Measurements from ENCODE around the gene TNFSF10. TPM values are rescaled to one million over a fixed set of nuclear protein-coding genes. Genes with fewer than 3 reads are reported as not detected.
"Not testable (repeated sequence)": the region's sequence is repeated elsewhere in the genome, so short reads cannot be mapped to it uniquely, and the experiment has no call there.

The TNFSF10 gene
- total and polyA plus RNA-seq, 2 experiments from 2014 or later, result 13.0 to 21.3 TPM

GRCh38 chr3:172527306-172527705 is 4.1 kb upstream of the TNFSF10 start:
- no peaks in the 10 kb centered on the region for H3K79me2 ChIP-seq
- no peaks in the 10 kb centered on the region for H3K9me3 ChIP-seq (ENCODE audit: low read depth)
- no peak overlapping the region for H3K4me3 ChIP-seq
- no peaks in the 10 kb centered on the region for H3K9me2 ChIP-seq (replicated peaks; ENCODE audit: insufficient read depth)
- no peaks in the 10 kb centered on the region for H3K27me3 ChIP-seq
- TF ChIP-seq EZH2 (IDR thresholded peaks at IDR 0.05; ENCODE audit: borderline replicate concordance) (no peak), CTCF (IDR thresholded peaks at IDR 0.05; ENCODE audit: poor library complexity) (no peak), EZH2phosphoT487 (IDR thresholded peaks at IDR 0.05; ENCODE audit: low read depth, severe bottlenecking, unreplicated experiment) (no peak)
- no peak overlapping the region for H2AFZ ChIP-seq
- H3K4me2 ChIP-seq, result no peak overlapping the region
- H4K20me1 ChIP-seq (ENCODE audit: insufficient read depth, poor library complexity, severe bottlenecking), result no peaks in the 10 kb centered on the region
- H3K36me3 ChIP-seq (replicated peaks; ENCODE audit: insufficient read depth, low read depth), result no peaks in the 10 kb centered on the region
- no peak for DNase-seq (ENCODE audit: low spot score)
- H3K27ac ChIP-seq, result no peak overlapping the region
- no peaks in the 10 kb centered on the region for H3K4me1 ChIP-seq (ENCODE audit: insufficient read depth)
- WGBS (ENCODE audit: low lambda C conversion rate, missing lambda C conversion rate), result 95% methylated on average over 2 of the region's 2 CpGs

GRCh38 chr3:172525116-172525613 is 1.9 kb upstream of the TNFSF10 start:
- no peaks in the 10 kb centered on the region for H3K9me3 ChIP-seq (ENCODE audit: low read depth)
- no peak overlapping the region for H2AFZ ChIP-seq
- WGBS (ENCODE audit: low lambda C conversion rate, missing lambda C conversion rate), result 83% methylated on average over 18 of the region's 18 CpGs
- no peaks in the 10 kb centered on the region for H4K20me1 ChIP-seq (ENCODE audit: insufficient read depth, poor library complexity, severe bottlenecking)
- no peak for DNase-seq (ENCODE audit: low spot score)
- H3K27me3 ChIP-seq, result no peaks in the 10 kb centered on the region
- H3K4me2 ChIP-seq, result no peak overlapping the region
- no peak for TF ChIP-seq EZH2phosphoT487 (IDR thresholded peaks at IDR 0.05; ENCODE audit: low read depth, severe bottlenecking, unreplicated experiment)
- no peak for TF ChIP-seq EZH2 (IDR thresholded peaks at IDR 0.05; ENCODE audit: borderline replicate concordance)
- TF ChIP-seq CTCF (IDR thresholded peaks at IDR 0.05; ENCODE audit: poor library complexity), result no peak
- no peaks in the 10 kb centered on the region for H3K9me2 ChIP-seq (replicated peaks; ENCODE audit: insufficient read depth)
- H3K27ac ChIP-seq, result peak overlapping the region; percentile 52
- peaks cover 3% of the 10 kb centered on the region for H3K79me2 ChIP-seq
- no peaks in the 10 kb centered on the region for H3K4me1 ChIP-seq (ENCODE audit: insufficient read depth)
- H3K36me3 ChIP-seq (replicated peaks; ENCODE audit: insufficient read depth, low read depth), result no peaks in the 10 kb centered on the region
- no peak overlapping the region for H3K4me3 ChIP-seq

GRCh38 chr3:172524611-172525010 is 1.4 kb upstream of the TNFSF10 start:
- TF ChIP-seq EZH2 (IDR thresholded peaks at IDR 0.05; ENCODE audit: borderline replicate concordance), result no peak
- TF ChIP-seq CTCF (IDR thresholded peaks at IDR 0.05; ENCODE audit: poor library complexity), result no peak
- TF ChIP-seq EZH2phosphoT487 (IDR thresholded peaks at IDR 0.05; ENCODE audit: low read depth, severe bottlenecking, unreplicated experiment), result no peak
- WGBS (ENCODE audit: low lambda C conversion rate, missing lambda C conversion rate), result 79% methylated on average over 3 of the region's 3 CpGs
- Histone ChIP-seq H3K9me2 (replicated peaks; ENCODE audit: insufficient read depth) (no peaks in the 10 kb centered on the region), H4K20me1 (ENCODE audit: insufficient read depth, poor library complexity, severe bottlenecking) (no peaks in the 10 kb centered on the region), H3K27me3 (no peaks in the 10 kb centered on the region), H3K4me2 (no peak overlapping the region), H3K36me3 (replicated peaks; ENCODE audit: insufficient read depth, low read depth) (no peaks in the 10 kb centered on the region), H3K9me3 (ENCODE audit: low read depth) (no peaks in the 10 kb centered on the region), H3K4me3 (no peak overlapping the region), H2AFZ (no peak overlapping the region), H3K27ac (peak overlapping the region; percentile 52), H3K79me2 (peaks cover 4% of the 10 kb centered on the region), H3K4me1 (ENCODE audit: insufficient read depth) (no peaks in the 10 kb centered on the region)
- DNase-seq (ENCODE audit: low spot score), result no peak

- peaks cover 11% of the 10 kb centered on the region for H3K79me2 ChIP-seq
- not testable (repeated sequence) for DNase-seq (ENCODE audit: low spot score); H3K36me3 ChIP-seq (replicated peaks; ENCODE audit: insufficient read depth, low read depth); H3K9me2 ChIP-seq (replicated peaks; ENCODE audit: insufficient read depth); H3K4me3 ChIP-seq; H3K4me1 ChIP-seq (ENCODE audit: insufficient read depth); H3K27me3 ChIP-seq; H3K9me3 ChIP-seq (ENCODE audit: low read depth); H2AFZ ChIP-seq; H4K20me1 ChIP-seq (ENCODE audit: insufficient read depth, poor library complexity, severe bottlenecking)
- WGBS (ENCODE audit: low lambda C conversion rate, missing lambda C conversion rate), result 79% methylated on average over 6 of the region's 6 CpGs
- peak overlapping the region; percentile 66 for H3K4me2 ChIP-seq
- H3K27ac ChIP-seq, result peak overlapping the region; percentile 72
These were observed 1.1 kb downstream of the TNFSF10 start for GRCh38 chr3:172521837-172522726.

Measured in hepatocyte (in vitro differentiated cells).